Superior temporal gyrus (tissue), 1 donor: ENCODE data around the gene IFNL4.
"Not testable (repeated sequence)": the region's sequence is repeated elsewhere in the genome, so short reads cannot be mapped to it uniquely, and the experiment has no call there.

Experiments
- DNase-seq: peaks from one replicate; pipeline ENCODE4 v3.0.0-alpha.2; 2016; ENCODE audit errors: extremely low spot score

IFNL4 gene

DNA sequence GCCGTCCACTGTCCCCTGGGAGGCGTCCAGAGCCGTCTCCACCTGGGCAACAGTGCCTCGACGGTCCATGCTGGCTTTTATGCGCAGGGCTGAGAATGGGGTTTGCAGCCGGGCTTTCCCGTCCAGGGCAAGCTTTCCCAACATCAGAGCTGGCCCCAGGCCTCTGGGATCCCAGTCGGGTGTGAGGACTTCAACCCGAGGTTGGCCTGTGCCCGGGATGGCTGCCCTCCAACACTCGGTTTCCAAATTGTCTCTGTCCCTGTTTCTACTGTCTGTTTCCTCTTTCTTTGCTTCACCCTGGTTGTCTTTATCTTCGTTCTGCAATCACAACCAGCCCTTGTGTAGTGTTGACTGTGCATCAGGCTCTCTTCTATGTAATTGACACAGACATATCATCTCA is at the start of gene IFNL4:
TSS of gene IFNL4 (minus strand) at position 51 of the 400 bp plus-strand sequence.
- DNase-seq = no peak

DNA sequence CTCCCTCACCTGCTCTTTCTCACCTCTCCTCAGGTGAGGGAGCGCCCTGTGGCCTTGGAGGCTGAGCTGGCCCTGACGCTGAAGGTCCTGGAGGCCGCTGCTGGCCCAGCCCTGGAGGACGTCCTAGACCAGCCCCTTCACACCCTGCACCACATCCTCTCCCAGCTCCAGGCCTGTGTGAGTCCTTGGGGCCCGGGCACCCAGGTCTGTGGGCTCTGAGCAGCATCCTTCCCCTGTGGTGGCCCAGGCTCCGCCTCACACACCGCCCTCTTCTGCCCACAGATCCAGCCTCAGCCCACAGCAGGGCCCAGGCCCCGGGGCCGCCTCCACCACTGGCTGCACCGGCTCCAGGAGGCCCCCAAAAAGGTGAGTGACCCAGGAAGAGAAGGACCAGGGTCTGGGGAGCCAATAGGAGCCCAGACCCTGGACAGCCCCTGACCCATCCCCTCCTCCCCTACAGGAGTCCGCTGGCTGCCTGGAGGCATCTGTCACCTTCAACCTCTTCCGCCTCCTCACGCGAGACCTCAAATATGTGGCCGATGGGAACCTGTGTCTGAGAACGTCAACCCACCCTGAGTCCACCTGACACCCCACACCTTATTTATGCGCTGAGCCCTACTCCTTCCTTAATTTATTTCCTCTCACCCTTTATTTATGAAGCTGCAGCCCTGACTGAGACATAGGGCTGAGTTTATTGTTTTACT is 49.4 kb upstream of the IFNL4 start:
- DNase-seq = no peak

DNA sequence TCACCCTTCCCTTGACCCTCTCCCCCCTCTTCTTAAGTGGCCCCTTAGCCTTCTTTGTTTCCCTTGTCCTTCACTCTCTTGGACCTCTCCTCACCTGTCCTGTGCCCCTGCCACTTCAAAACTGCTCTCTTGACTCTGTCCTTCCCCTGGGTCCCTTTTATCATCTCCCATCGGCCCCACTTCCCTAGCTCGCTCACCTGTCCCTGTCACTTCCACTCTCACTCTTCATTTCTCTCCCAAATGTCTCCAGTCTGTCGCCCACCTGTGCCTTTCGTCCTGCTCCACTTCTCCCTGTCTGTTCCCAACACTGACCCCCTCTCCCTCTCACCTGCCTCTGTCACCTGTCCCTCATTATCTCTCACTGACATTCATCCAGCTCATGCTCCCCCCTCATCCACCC is 48.2 kb upstream of the IFNL4 start:
- no peak for DNase-seq

DNA sequence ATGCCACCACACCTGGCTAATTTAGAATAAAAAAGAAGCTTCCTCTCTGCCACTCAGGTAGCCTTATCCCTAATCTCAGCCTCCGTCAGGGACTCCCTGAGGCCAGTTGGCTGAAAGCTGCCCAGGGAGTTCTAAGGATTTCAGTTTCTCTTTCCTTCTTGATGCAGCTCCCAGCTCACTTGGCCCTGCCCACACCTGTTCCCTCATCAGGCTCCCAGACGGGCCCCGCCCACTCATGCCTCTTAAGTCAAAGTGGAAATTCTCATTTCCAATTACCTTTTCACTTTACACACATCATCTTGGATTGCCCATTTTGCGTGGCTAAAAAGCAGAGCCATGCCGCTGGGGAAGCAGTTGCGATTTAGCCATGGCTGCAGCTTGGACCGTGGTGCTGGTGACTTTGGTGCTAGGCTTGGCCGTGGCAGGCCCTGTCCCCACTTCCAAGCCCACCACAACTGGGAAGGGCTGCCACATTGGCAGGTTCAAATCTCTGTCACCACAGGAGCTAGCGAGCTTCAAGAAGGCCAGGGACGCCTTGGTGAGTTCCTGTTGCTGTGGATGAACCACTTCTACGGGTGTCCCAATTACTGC is 47.5 kb upstream of the IFNL4 start, which contains the start of gene IFNL1:
TSS of gene IFNL1 (plus strand) at position 353 of the 591 bp plus-strand sequence. CDS start at position 368, 15 bp downstream.
- no peak for DNase-seq

DNA sequence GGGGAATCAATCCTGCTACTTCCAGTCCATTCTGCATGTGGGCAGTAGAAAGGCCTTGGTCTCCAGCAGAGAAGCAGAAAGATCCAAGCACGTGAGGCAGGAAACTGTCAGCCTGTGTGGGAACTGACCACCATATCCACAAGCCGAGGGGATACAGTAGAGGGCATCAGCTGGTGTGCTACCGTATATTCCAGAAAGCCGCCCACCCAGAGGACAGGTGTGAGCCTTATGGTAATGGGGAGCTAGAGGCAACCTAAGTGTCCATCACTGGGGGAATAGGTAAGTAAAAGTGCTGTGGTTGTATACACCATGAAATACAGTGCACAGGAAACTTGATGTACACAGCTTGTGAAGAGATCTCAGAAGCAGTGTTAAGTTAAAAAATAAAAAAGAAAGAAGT is 44.7 kb upstream of the IFNL4 start:
- no peak for DNase-seq

DNA sequence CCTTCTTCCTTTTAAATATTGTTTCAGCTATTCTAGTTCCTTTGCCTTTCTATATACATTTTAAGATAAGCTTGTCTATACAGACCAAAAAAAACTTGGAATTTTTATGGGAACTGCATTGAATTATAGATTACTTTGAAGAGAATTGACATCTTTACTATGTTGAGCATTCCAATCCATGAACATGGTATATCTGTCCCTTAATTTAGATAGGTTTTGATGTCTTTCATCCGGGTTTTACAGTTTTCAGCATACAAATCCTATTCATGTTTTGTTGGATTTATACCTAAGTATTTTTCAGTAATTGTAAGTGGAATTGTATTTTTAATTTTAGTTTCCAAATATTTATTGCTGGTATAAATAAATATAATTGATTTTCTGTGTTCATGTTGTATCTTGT is 35.4 kb upstream of the IFNL4 start:
- DNase-seq = no peak

DNA sequence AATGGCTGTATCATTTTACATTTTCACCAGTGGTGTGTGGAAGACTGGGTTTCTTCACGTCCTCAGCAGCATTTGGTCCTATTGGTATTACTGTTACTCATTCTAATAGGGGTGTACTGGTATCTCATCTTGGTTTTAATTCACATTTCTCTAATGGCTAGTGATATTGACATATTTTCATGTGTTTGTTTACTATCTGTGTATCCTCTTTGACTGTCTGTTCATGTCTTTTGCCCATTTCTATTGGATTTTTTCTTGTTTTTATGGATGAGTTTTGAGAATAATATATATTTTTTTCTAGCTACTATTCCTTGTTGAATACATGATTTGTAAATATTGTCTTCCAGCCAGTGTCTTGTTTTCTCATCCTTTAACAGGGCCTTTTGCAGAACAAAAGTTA is 33.4 kb upstream of the IFNL4 start:
- DNase-seq = no peak

DNA sequence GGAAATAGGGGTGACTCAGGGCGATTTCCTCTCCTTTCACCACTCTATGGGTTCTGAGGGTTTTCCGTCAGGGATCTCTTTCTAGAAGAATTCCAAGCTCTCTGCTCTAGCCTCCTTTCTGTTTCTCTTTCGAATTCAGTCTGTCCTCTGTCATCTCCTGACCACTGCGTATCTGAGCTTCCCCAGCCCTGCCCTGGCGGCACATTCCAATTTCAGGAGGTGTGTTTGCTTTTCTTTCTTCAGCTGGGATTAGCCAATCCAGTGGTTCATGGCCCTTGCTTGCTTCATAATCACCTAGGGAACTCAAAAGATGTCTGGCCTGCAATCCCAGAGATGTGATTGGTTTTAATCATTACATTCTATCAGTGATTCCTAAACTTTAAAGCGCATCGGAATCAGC is 28.9 kb upstream of the IFNL4 start:
- DNase-seq = no peak

DNA sequence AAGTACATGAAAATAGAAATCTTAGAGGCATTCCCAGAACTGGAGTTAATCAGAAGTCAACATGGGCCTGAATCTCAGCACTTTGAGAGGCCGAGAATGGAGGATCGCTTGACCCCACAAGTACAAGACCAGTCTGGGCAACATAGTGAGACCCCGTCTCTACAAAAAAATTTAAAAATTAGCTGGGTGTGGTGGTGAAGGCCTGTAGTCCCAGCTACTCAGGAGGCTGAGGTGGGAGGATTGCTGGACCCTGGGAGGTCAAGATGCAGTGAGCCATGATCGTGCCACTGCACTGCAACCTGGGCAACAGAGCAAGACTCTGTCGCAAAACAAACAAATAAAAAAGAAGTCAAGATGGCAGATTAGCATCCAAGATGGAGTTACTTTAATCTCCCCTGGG is 28.1 kb upstream of the IFNL4 start:
- no peak for DNase-seq

DNA sequence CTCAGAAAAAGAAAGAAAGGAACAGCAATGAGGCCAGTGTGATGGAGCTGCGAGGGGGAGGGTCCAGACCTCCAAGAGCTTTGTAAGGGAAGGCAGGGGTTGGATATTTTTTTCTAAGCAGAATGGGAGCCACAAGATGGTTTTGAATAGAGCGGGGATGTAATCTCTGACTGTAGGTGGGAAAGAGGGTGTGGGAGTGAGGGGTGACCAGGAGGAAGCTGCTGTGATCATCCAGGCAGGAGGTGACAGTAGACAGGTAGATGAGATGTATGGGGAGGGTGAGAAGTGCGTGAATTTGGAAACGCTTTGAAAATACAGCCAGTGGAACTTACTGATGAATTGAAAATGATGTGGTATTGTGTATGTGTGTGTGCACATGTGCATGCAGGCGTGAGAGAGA is 26.9 kb upstream of the IFNL4 start:
- no peak for DNase-seq

DNA sequence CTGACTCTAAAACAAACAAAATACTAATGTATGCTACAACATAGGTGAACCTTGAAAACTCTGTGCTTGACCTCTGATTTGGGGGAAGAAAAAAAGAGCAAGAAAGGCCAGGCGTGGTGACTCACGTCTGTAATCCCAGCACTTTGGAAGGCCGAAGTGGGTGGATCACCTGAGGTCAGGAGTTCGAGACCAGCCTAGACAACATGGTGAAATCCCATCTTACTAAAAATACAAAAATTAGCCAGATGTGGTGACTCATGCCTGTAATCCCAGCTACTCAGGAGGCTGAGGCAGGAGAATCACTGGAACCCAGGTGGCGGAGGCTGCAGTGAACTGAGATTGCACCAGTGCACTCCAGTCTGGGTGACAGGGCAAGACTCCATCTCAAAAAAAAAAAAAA is 25.2 kb upstream of the IFNL4 start:
- DNase-seq = not testable (repeated sequence)

DNA sequence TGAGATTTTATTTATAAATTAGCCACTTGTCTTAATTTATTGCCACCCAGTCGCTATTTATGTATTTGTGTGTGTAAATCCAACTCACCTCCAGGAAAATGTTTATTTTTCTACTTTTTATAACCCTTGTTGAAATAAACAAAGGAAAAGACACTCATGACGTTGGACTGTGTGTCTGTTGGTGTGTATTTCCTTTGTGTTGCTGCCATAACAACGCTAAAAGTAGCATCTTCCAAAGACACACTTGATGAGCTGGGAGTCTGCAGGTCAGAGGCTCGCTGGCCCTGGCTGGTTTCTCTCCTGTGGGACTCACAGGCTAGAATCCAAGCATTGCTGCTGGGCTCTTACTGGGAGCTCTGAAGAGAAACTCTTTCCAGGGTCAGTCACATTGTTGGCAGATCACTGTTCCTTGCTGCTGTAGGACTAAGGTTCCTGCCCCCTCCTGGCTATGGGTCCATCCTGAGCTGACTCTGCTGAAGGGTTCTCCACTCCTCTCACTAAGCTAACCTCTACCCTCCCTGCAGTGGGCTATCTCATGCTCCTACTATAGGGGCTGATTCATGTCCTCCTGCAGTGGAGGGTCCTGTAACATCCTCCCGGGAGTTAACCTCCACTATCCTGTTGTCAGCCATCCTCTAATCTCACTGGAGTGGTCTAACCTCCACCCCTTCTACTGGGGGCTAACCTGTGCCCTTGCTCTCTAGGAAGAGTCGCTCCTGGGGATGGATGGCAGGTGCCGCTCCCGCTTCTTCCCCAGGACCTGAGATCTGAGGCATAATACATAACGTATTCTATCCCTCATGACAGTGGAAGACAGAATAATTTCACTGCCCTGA is 21.6 kb upstream of the IFNL4 start:
- DNase-seq = no peak

DNA sequence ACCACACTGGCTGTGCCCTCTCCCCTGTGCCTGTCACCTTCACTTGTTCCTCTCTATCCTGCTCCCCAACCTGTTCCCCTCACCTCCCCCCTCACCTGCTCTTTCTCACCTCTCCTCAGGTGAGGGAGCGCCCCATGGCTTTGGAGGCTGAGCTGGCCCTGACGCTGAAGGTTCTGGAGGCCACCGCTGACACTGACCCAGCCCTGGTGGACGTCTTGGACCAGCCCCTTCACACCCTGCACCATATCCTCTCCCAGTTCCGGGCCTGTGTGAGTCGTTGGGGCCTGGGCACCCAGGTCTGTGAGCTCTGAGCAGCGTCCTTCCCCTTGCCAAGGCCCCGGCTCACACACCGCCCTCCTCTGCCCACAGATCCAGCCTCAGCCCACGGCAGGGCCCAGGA is 20.7 kb upstream of the IFNL4 start:
- not testable (repeated sequence) for DNase-seq

DNA sequence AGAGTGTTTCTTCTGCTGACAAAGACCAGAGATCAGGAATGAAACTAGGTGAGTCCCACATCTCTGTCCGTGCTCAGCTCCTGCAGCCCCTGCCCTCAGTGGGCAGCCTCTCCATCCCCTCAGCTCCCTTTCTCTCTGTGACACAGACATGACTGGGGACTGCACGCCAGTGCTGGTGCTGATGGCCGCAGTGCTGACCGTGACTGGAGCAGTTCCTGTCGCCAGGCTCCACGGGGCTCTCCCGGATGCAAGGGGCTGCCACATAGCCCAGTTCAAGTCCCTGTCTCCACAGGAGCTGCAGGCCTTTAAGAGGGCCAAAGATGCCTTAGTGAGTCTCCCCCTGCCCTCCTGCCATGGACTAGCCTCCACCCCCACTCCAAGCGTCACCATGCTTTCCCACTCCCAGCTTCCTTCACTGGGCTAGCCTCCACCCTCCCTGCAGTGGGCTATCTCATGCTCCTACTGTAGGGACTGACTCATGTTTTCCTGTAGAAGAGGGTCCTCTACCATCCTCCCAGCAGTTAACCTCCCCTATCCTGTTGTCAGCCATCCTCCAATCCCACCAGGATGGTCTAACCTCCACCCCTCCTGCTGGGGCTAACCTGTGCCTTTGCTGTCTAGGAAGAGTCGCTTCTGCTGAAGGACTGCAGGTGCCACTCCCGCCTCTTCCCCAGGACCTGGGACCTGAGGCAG is 20.0 kb upstream of the IFNL4 start:
- DNase-seq = not testable (repeated sequence)

DNA sequence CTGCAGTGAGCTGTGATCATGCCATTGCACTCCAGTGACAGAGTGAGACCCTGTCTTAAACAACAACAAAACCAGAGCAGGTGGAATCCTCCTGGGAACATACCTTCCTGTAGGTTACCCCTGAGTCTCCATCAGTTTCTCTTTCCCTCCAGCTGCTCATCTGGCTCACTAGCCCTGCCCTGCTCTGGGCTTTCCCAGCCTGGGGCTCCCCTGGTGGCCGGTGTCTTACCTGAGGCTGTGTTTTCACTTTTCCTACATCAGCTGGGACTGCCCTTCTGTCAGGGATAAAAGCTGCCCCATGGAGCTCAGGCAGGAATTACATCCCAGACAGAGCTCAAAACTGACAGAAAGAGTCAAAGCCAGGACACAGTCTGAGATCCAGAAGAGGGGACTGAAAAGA is 19.4 kb upstream of the IFNL4 start, which contains the start of gene IFNL2:
TSS of gene IFNL2 (plus strand) at position 312 of the 400 bp plus-strand sequence. CDS start 173 bp downstream, outside the sequence.
- not testable (repeated sequence) for DNase-seq

DNA sequence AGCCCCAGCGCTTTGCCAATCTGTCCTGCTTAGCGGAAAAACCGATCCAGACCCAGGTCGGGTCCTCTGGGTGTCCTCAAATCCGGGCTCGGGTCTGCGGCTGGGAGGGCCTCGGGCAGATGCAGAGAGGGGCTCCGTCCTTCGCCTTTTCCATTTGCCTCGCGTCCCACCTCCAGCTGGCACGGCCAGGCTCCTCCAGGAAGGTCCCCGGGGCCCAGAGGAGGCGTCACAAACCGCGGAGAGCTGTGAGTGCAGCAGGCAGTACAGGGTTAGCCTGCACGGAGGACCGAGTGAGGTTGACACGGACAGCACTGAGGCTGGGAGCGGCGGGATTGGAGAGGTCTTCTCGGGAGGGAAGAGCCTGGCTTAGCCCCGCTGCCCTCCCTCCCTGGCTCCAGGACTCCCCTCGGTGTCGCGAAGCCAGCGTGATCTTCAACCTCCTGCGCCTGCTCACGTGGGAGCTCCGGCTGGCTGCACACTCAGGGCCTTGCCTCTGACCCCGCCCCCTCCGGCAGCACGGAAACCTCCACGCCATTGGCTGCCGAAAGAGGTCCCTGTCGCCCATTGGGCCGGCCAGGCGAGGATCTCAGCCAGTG is 16.8 kb upstream of the IFNL4 start:
- no peak for DNase-seq

DNA sequence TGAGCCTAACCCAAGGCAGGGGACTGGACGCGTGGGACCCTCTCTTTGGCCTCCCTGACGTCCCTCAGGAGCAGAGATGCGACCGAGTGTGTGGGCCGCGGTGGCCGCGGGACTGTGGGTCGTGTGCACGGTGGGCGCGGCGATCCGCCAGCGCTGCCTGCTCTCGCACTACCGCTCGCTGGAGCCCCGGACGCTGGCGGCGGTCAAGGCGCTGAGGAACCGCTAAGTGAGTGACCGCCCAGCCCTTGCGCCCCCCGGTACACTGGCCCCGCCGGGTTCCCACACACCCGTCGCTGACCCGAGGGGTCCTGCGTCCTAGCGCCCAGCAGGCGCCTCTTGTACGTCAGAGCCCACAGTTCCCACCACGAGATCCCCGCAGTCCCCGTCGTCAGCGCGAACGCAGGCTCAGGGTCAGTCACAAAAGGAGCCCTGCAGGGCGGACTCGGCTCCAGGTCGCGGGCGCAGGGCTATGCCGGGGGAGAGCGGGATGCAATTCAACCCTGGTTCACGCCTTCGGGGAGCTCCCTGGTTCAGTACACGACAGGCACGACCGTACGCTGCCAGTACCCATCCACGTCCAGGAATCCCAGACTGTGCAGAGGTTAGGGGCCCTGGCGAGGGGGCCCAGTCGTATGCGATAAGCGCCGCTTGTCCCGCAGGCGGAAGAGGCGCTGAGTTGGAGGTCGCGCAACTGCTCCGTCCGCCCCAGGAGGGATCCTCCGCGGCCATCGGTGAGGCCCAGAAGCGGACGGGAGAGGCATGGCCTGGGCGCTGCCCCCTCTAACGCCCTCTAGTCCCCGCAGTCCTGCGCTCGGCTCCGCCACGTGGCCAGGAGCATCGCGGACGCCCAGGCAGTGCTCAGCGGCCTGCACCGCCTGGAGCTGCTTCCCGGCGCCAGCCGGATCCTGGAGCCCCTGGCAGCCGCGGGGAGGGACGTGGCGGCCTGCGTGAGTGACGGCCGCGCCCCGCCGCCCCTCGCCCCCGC is 15.9 kb upstream of the IFNL4 start:
- no peak for DNase-seq

DNA sequence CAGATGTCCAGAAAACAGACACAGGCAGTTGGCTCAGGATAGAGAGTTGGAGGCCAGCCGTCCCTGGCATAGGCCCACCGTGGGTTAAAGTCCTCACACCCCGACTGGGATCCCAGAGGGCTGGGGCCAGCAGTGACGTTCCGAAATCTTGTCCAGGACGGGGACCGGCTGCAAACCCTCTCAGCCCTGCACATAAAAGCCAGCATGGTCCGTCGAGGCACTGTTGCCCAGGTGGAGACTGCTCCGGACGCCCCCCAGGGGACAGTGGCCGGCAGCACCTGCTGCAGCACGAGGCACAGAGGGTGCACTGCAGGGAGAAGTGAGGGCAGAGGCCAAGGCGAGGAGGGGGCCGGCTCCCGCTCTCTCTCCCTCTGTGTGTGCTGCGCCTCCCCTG is 15.3 kb upstream of the IFNL4 start:
- no peak for DNase-seq

DNA sequence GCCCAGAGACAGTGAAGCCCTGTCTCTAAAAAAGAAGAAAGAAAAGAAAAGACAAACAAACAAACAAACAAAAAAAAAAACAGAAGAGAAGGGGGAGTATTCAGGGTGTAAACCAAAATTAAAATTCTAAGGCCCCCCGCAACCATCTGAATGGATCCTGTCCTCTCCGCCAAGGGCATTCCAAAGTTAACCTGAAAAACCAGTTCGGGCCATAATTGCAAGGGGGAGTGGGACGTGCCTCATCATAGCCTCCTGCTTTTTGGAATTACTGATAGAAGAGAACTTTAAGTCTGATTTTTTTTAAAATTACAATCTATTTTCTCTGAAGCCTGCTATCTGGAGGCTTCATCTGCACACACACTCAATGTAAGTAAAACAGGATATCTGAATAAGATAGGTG is 13.8 kb upstream of the IFNL4 start:
- DNase-seq = no peak

DNA sequence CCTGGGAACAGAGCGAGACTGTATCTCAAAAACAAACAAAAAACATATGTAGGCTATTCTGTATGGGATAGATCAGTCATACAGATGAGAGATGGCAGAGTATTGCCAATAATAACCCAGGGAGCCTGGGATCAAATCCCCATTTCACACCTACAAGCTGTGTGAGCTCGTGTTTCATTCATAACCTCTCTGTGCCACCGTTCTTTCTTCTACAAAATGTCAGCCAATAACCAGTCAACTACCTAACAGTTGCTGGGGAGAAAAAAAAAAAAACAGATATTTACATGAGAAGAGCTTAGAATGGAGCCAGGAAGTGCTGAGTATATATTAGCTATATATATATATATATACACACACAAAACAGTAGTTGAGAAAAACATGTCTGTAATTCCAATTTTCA is 13.0 kb upstream of the IFNL4 start:
- DNase-seq = no peak
